Activated CD8-positive, alpha-beta memory T cell treated with anti-CD3 and anti-CD28 coated beads, Interleukin-2, amount 50 U/mL, for 48 hours (primary cell): ENCODE data around the gene PHACTR4.
"Not testable (repeated sequence)": the region's sequence is repeated elsewhere in the genome, so short reads cannot be mapped to it uniquely, and the experiment has no call there.

Experiments
- DNase-seq: peaks from one replicate; pipeline ENCODE4 v3.0.0-alpha.2; 2020

The PHACTR4 gene

DNA sequence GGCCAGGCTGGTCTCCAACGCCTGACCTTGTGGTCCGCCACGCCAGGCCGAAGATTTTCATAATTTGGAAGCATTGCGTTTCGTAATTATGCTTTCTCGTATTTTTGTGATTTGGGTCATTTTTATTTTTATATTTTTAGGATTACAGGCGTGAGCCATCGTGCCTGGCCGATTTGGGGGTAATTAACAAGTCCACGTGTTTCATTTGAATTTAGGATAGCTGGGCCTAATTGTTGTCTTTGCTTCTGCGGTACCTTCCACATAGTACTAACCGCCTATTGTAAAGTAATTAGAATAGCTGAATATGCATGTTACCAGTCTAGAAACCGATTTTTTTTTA is 137.3 kb downstream of the PHACTR4 start:
- DNase-seq, result peak; percentile 75

DNA sequence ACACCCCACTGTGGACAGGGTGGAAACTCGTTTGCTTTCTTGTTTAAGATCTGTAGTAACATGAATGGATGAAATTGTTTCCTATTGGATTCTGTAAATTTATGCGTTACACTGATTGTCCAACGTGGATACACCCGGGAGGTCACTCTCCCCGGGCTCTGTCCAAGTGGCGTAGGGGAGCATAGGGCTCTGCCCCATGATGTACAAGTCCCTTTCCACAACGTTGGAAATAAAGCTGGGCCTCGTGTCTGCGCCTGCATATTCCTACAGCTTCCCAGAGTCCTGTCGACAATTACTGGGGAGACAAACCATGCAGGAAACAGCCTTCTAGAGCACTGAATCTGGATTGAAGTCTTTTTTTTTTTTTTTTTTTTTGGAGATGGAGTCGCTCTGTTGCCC is 137.7 kb downstream of the PHACTR4 start:
- peak; percentile 83 for DNase-seq

DNA sequence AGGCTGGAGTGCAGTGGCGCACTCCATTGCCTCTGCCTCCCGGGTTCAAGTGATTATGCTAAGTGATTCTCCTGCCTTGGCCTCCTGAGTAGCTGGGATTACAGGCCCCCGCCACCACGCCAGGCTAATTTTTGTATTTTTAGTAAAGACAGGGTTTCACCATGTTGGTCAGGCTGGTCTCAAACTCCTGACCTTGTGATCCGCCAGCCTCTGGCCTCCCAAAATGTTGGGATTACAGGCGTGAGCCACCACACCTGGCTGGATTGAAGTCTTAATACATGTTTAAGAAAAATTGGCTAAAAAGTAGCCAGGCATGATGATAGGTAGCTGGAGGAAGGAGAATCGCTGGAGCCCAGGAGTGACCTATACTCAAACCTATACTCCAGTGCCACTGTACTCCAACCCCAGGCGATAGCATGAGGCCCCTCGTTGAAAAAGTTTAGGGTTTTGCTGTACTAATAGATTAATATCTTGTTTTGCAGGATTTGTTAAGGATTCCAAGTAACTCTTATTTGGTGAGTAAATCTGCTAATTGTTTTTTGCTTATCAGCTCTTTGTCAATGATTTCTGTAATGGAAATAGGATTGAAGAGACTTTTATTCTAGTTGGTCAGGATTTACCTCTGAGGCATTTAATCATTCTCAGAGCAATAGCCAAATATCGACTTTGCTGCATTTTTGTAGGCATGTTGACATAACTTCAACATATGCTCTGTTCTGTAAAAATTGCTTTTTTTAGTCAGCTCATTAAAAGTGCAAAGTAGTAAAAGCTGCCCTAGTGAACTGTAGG is 138.3 kb downstream of the PHACTR4 start:
- DNase-seq, result peak; percentile 79

DNA sequence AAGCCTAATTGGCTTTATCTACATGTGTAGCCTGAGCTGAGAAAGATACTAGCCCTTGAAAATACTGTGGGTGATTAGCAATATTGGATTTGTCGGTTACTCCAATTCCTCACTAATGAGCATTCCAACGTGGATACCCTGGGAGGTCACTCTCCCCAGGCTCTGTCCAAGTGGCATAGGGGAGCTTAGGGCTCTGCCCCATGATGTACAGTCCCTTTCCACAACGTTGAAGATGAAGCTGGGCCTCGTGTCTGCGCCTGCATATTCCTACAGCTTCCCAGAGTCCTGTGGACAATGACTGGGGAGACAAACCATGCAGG is 138.9 kb downstream of the PHACTR4 start:
- peak; percentile 82 for DNase-seq

DNA sequence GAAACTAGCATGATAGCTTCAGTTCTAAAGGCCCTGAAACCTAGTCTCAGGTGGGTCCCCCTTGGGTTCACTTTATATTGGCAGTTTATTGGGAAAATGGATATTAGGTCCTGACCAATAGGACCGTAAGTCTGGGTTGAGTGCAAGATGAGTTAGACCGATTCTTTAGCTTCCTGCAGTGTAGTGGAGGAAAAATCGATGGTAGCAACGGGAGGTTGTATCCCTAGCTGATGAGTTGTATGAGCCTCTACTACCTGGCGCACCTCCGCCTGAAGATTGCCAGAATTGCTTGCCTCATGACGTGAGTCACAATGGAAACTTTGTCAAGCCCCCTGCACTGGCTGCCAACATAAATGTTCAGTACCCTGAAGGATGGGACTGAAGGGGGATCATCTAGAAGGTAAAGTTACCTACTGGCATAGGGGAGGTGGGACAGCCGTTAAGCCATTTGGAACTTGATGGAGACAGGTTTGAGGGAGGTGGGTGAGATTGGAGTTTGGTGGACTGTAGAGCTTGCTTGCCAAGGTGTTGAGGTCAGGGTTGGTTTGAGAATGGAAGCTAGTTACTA is 140.2 kb downstream of the PHACTR4 start:
- peak; percentile 83 for DNase-seq

DNA sequence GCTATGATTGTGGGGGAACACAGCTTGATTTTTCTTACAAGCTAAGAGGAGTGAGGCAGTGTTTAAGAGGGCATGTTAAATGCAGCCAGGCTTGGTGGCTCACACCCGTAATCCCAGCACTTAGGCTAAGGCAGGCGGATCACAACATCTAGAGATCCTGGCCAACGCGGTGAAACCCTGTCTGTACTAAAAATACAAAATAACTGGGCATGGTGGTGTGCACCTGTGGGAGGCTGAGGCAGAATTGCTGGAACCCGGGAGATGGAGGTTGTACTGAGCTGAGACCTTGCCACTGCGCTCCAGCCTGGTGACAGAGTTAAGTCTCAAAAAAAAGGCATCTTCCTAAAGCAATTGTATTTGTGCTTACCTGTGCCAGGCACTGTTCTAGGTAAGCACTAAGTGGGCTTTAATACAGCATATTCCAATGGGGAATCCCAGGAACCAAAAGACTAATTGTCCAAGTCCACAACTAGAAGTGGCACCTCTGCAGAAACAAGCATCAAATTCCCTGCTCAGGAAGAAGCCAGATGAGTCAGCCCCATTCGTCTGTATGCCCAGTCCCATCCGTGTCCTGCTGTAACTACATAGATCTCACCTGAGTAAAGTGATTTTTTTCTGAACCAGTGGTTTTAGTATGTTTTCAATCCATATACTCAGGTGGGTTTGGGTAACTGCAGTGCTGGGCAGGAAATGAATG is 140.9 kb downstream of the PHACTR4 start:
- DNase-seq, result peak; percentile 86

DNA sequence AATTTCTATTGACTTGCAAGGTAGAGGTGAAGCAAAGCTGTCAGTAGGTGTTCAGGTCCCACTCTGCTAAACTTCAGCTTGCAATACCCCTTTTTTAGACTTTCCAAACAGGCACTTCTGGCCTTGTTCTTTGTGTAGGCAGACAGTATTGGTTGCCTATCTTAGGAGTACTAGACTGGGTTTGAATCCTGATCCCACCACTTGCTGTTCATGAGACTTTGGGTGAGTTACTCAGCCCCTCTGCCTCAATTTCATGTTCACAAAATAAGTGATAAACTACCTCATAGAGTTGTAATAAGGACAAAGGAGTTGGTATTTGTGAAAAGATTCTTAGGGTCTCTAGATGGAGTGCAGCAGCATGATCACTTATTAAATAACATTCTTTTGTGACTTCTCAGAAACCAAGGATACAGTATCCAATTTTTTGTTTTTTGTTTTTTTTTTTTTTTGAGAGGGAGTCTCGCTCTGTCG is 141.5 kb downstream of the PHACTR4 start:
- DNase-seq, result peak; percentile 72

DNA sequence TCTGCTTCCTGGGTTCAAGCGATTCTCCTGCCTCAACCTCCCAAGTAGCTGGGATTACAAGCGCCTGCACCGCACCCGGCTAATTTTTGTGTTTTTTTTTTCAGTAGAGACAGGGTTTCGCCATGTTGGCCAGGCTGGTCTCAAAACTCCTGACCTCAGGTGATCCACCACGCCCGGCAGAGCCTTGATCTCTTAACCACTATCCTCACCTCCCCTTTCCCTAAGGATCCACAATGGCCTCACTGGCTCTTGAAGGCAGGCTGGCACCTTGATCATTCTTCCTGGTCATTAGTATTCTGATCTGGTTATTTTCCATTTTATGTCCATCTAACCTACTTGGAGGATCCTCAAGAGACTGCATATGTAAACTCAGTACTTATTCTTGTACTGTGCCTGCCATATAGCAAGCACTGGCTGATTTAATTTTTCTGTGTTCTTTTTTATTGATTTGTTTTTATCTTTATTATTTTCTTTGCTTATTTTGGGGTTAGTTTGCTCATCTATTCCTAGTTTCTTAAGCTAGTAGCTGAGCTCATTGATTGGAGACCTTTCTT is 142.6 kb downstream of the PHACTR4 start:
- peak; percentile 78 for DNase-seq

DNA sequence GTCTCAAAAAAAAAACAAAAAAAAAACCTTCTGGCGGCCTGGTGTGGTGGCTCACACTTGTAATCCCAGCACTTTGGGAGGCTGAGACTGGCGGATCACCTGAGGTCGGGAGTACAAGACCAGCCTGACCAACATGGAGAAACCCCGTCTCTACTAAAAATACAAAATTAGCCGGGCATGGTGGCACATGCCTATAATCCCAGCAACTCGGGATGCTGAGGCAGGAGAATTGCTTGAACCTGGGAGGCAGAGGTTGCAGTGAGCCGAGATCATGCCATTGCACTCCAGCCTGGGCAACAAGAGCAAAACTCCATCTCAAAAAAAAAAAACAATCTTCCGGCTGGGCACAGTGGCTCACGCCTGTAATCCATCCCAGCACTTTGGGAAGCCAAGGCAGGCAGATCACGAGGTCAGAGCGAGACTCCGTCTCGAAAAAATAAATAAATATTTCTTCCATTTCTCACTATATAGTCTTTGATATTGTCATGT is 144.9 kb downstream of the PHACTR4 start:
- peak; percentile 63 for DNase-seq

DNA sequence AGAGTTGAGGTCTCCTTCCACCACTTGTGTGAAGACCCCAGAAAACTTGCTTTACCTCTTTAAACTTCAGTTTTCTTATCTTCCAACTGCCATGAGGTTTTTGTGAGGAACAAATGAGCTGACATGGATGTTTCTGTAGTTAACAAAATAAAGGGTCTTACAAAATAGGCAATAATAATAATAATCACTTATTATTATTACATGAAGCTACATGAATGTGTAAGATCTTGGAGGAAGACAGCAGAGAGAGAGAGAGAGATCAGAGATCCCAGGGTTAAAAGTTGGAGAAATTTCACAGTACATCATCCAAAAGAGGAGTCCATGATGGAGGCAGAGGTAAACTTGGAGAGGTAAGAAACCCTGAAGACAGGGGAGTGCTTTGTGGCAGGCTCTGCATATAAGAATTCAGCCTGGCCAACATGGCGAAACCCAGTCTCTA is 147.0 kb downstream of the PHACTR4 start:
- DNase-seq, result no peak

DNA sequence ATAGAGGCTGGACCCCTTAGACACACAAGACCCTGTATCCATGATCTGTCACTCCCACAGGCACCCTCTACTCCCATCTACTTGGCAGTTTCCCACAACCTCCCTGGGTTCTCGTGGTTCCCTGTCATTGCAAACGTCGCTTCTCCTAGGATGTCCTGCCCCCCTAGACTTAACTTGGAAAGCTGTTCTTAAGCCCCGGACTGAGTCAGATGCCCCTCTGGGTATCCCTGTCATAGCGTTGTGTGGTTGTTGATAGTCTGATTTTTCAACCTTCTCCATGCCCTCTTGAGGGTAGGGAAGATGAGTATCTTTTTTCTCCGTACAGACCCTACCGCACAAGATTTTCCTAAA is 148.1 kb downstream of the PHACTR4 start:
- DNase-seq, result no peak

DNA sequence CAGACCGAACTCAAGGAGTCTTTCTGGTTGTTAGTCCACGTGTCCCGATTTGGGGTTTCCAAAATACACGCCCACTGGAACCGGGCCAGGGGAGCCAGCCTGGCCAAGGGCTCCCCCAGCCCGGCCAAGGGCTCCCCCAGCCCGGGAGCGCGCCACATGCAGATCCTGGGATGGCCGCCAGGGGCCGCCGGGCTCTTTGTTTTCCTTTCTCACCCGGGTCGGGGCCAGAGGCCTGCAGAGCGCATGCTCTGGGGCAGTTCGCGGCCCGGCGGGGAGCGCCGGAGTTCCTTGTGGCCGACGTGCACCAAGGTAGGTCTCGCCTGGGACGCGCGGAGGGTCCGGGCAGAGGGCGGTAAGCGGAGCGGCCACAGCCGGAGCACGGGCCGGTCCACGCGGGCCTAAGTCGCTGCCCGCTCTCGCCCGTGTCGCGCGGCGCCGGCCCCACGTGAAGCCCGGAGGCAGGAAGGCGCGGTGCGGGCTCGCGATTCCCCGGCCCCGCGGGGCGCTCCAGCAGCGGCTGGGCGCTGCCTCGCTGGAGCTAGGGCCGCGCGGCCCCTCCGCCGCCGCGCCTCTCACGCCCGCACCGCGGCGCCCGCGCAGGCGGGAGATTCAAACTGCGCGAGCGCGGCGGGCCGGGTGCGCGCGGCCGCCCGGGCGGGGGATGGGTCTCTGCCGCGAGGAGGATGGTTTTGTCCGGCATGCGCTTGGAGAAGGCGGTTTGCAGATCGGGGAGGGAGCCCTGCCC is 148.6 kb downstream of the PHACTR4 start:
- DNase-seq, result peak; percentile 97

DNA sequence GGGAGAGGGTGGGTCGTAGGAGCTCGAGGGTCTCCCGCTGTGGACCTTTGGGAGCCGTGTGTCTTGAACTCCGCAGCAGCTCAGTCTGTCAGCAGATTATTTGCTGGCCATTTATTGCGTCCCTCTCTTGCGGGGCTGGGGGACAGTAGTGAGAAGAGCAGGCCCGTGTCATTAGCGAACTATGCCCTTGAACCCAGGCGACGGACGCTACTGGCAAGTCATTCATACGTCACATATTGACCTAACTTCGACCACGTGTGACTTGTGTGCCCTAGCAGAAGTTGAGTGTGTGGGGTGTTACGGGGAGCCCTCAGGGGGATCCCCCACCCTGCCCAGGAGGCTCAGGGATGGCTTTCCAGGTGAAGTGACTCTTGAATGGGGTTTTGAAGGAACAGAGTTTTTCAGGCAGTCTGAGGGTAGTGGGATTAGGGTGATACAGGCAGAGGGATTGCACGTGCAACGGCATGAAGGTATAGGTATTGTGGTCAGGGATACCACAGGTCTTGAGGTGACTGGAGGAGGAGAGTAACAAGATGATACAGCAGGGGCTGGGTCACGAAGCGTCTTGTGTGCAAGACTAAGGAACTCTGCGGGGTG is 149.3 kb downstream of the PHACTR4 start:
- DNase-seq, result peak; percentile 80

DNA sequence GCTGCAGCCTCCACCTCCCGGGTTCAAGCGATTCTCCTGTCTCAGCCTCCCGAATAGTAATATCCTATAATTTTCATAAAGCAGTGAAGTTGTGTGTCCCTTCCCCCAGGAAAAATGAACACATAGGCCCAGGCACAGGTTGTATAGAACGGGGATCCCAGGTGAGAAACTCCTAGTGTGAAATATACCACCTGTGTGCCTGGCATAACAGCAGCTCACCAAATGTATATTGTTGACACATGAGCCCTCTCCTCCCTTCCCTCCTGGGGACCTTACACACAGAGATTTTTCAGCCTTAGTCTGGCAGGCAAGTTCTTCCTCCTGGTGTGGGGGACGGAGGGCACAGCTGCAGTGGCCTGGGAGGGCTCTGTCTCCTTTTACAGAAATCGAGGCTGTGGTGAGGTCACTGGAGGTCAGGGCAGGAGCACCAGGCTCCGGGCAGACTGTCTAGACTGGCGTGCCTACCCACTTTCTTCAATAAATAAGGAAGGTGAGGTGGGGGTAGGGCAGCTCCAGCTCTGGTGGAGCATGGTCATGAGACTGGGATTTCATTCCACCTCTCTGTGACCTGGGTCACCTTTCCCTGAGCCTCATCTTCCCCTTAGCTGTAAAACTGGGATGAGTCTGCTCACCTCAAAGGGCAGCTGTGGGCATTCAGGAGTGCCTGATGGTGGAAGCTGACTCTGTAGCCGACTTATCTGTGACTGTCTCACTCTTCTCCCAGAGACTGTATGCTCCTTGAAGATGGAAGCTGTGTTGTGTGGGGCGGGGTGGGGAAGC is 150.6 kb downstream of the PHACTR4 start:
- DNase-seq, result no peak

DNA sequence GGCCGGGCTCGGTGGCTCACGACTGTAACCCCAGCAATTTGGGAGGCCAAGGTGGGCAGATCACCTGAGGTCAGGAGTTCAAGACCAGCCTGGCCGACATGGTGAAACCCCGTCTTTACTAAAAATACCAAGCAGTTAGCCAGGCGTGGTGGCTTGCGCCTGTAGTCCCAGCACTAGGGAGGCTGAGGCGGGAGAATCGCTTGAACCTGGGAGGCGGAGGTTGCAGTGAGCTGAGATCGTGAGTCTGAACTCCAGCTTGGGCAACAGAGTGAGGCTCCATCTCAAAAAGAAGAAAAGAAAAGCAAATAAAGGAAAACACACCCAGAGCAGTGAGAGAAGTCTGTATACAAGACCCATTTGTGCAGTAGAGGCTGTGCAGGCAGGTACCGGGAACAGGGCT is 151.3 kb downstream of the PHACTR4 start:
- not testable (repeated sequence) for DNase-seq

DNA sequence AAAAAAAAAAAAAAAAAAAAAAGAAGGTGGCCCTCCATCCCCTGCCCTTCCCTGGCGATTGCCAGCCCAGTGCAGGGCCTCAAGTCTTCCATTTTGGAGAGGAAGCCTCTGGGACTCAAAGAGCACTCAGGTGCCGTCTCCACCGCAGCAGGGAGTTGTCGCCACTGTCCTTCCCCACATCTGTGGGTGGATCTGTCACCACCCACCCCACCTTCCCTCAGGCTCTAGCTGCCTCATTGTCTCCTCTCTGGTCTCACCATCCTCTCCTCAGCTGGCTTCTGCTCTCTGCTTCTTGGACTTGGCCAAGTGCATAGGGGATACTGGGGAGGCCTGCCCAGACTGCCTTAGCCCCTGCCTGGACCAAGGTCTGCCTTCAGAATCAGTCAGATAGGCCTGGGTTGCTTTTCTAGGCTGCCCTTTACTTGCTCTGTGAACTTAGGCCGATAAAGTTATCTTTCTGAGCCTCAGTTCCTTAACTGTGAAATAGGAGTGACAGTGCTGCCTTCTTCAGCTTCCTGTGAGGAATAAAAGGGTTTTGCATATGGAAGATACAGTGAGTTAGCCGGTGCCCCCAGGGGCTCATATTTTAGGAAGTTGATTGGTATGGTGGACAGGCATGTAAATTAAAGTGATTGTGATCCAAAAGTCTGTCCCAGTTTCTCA is 152.1 kb downstream of the PHACTR4 start:
- DNase-seq, result no peak

DNA sequence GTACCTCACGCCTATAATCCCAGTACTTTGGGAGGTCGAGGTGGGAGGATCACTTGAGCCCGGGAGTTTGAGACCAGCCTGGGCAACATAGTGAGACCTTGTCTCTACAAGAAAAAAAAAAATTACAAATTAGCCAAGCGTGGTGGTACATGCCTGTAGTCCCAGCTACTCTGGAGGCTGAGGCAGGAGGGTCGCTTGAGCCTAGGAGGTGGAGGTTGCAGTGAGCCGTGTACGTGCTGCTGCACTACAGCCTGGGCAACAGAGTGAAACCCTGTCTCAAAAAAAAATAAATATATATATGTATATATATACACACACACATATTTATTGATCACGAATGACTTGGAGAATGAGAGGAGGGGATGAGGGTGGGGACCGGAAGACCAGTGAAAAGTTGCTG is 153.0 kb downstream of the PHACTR4 start:
- not testable (repeated sequence) for DNase-seq

DNA sequence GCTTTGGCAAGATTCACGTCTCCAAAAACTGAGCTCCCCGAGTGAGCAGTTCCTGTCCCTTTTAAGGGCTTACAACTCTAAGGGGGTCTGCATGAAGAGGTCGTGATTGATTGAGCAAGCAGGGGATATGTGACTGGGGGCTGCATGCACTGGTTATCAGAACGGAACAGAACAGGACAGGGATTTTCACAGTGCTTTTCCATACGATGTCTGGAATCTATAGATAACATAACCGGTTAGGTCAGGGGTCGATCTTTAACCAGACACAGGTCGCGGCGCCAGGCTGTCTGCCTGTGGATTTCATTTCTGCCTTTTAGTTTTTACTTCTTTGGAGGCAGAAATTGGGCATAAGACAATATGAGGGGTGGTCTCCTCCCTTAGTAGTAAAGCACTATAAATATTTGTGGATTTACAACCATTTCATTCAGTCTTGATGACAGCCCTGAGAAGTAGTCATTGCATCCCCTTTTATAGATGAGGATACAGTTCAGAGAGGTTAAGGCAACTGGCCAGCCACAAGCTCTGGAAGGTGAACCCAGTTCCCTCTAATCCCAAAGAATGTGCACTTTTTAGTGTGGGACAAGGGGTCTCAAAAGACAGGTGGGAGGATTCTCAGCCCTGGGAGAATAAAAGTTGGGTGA is 155.6 kb downstream of the PHACTR4 start:
- DNase-seq, result not testable (repeated sequence)

DNA sequence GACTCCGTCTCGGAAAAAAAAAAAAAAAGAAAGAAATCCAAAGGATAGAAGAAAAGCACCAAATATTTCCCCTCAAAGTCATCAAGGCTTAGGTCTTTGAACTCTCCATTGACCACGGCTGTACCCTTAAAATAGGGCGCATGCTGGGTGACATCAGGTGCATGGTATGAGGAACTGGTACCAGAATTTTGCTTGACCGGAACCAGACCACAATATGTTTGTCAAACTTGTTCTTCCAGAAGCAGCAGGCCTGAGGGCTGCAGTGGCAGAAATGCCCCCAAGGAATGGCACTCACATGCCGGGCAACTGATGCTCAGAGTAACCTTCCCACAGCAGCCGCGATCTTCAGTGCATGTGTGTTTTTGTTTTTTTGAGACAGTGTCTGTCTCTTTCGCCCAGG is 157.3 kb downstream of the PHACTR4 start:
- DNase-seq, result no peak

DNA sequence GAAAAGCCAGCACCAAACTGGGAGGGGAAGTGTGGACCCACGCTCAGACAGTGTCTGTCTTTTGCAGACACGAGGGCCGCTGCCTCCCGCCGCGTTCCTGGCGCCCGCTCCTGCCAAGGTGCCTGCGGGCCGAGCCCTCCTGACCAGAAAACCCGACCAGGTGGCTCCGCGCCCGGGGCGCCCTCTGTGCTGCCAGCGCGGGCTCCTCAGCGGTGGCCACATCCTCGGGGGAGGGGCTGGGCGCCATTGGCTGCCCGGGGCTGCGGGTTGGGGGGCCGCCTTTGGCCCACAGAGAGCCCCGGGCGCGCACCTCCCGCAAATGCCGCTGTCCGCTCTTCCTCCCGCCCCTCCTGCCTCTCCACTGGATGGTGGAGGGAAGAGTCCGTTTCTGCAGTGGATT is 160.9 kb downstream of the PHACTR4 start:
- DNase-seq, result no peak

DNA sequence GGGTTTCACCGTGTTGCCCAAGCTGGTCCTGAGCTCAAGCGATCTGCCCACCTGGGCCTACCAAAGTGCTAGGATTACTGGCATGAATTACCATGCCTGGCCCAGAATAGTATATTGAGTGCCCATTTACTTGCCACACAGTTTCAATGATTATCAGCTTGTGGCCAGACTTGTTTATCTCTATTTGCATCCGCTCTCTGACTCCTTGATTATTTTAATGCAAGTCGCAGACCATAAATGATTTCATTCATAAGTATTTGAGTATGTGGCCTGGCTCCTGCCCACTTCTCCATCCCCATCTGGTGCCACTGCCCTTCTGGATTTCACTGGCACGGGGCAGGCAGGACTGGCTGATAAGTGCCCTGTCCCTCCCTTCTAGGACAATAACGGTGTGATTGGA is 165.1 kb downstream of the PHACTR4 start:
- no peak for DNase-seq
